RWPE1 (cell line): ENCODE data around the gene GRIA1.

ENCODE experiments used
- CTCF ChIA-PET: fragments of 350-600 bp; sonication (Branson Sonifier 250); formaldehyde crosslinking; extraction: SDS; loops from one replicate; lab custom pipeline; 2021; lab: Yijun Ruan, JAX
- POLR2A ChIA-PET: fragments of 400-600 bp; formaldehyde crosslinking; extraction: SDS; loops from one replicate; lab custom pipeline; 2020; ENCODE audit warnings: antibody characterized with exemption; ENCODE audit not compliant: low non-redundant PET; lab: Yijun Ruan, JAX
- DNase-seq: peaks from one replicate; pipeline ENCODE4 v3.0.0; 2012; ENCODE audit warnings: low spot score
- H3K27ac ChIP-seq: fragments of 450-650 bp; 2 replicates; pipeline ENCODE4 v1.5.1; 2017
- CTCF ChIP-seq: fragments of 450-650 bp; conservative IDR thresholded peaks from 2 replicates; pipeline ENCODE4 v1.5.1; 2017; ENCODE audit warnings: low read depth, mild to moderate bottlenecking

The GRIA1 gene

GRCh38 chr5:153775923-153776322, 285.5 kb downstream of the GRIA1 start:
- POLR2A ChIA-PET: no interaction called here
- H3K27ac ChIP-seq: no peak overlapping the region
- no peak for TF ChIP-seq CTCF
- CTCF ChIA-PET: interaction anchor here (0.9 kb wide), 1 partner anchor 14 kb away, joined by 4 read pairs; no protein-coding TSS in a partner anchor
- no peak for DNase-seq

- DNase-seq: no peak
- ChIA-PET CTCF (no interaction called here), POLR2A (no interaction called here)
- no peak for TF ChIP-seq CTCF
- no peak overlapping the region for H3K27ac ChIP-seq
Measured at GRCh38 chr5:153777681-153778581, 287.5 kb downstream of the GRIA1 start.

DNA sequence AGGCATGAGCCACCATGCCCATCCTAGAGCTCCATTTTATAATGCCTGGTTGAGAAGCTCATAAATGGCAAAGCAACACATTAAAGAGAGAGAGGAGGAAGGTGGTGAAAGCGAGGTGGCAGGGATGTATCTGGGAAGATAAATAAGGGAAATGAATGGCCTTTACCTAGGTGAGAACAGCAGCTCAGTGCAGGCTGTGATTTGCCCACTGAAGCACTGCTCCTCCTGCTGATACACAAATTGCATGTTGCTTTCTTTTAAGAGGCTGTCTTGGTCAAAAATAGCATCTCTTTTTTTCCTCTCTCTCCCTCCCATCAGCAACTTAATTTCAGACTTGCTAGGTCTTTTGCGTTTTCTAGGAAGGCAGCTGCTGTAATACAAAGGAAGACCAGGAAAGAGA, 289.4 kb downstream of the GRIA1 start:
- H3K27ac ChIP-seq: no peak overlapping the region
- ChIA-PET CTCF (no interaction called here), POLR2A (no interaction called here)
- no peak for DNase-seq
- no peak for TF ChIP-seq CTCF

DNA sequence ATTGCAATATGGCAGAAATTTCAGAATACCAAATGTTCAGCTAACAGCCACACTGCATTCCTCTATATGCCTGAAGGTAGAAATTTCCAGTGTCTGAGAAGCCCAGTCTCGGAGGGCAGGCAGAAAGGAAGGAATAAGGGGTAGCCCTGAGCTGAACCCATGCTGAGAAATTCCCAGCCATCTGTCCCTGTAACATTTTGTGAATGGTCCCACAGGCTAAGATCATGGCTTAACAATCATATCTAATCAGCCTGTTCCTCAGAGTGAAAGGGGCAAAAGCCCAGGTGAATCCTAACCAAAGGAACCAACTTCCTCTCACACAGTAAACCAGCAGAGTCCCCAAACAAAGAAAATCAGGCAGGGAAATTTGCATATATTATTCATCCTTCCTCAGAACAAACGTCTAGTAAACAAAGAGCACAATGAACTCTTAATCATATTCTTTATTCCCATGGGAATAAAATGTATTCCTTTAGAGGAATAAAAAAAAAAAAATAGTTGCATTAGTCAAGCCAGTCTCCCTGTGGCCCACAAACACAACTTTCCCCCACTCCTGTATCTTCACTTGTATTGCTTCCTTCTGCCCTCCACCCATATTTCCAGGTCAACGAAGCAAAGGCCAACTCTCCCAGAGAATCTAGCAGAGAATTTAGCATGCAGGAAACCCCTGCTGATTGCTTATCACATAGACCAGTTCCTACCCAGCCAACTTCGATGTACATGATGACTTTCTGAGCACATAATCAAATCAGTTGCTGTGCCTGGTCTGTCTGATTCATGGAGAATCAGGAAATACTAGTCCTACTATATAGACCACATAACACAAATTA, 290.6 kb downstream of the GRIA1 start:
- no peak overlapping the region for H3K27ac ChIP-seq
- POLR2A ChIA-PET: no interaction called here
- no peak for DNase-seq
- CTCF ChIA-PET: no interaction called here
- no peak for TF ChIP-seq CTCF

- no peak overlapping the region for H3K27ac ChIP-seq
- no peak for TF ChIP-seq CTCF
- CTCF ChIA-PET: no interaction called here
- peak; percentile 45 for DNase-seq
- POLR2A ChIA-PET: no interaction called here
Measured at GRCh38 chr5:153782589-153783361, 292.3 kb downstream of the GRIA1 start.

GRCh38 chr5:153783362-153783658, 292.8 kb downstream of the GRIA1 start:
- POLR2A ChIA-PET: no interaction called here

More at GRCh38 chr5:153783362-153783658, 292.8 kb downstream of the GRIA1 start:
- DNase-seq: no peak
- CTCF ChIA-PET: no interaction called here
- no peak for TF ChIP-seq CTCF
- H3K27ac ChIP-seq: no peak overlapping the region
